GM19438 (cell line): ENCODE results near the gene CLPTM1L.

Source experiments
- ATAC-seq: cut with Tn5 transposase; IDR thresholded peaks from one replicate; pipeline ENCODE4 v1.9.1; 2021; ENCODE audit warnings: low read depth; ENCODE audit not compliant: unreplicated experiment

Gene CLPTM1L

DNA sequence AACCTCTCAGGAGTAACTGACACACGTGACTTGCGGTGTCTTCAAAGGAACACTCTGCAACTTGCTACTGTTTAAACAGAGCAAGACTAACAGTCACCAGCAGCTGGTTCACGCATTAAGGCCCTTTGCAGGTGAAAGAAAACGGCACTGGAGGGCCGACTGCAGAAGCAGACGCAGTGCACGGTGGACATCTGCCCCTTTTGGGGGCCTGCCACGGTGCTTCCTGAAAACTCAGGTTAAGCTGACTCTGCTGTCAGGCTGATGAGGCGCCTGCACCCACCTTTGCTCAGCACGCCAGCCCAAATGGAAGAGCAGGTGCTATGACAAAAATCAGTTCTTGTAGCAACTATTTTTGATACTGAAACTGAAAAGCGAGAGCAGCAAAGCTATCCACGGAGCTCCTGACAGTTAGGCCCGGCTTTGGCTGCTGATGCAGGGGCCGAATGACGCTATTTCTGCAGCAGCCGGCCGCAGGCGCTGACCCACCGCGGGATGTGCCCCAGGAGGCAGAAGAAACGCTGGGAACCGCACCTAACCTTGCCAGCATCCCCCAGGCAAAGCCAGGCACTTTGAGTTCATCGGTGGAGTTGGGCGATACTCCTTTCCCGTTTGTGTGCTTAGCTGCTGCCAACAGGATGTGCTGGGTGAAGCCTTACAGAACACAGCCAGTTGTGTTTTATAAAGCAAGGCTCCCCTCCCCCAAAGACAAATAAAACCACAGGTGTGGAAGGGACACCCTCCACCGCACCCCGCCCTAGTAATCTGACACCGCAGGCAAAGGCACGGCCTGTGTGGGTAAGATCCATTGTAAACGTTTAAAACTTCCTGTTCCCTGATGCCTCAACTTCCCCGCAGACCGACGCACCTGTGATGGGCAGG is 29.0 kb downstream of the CLPTM1L start:
- peak; percentile 55 for ATAC-seq

DNA sequence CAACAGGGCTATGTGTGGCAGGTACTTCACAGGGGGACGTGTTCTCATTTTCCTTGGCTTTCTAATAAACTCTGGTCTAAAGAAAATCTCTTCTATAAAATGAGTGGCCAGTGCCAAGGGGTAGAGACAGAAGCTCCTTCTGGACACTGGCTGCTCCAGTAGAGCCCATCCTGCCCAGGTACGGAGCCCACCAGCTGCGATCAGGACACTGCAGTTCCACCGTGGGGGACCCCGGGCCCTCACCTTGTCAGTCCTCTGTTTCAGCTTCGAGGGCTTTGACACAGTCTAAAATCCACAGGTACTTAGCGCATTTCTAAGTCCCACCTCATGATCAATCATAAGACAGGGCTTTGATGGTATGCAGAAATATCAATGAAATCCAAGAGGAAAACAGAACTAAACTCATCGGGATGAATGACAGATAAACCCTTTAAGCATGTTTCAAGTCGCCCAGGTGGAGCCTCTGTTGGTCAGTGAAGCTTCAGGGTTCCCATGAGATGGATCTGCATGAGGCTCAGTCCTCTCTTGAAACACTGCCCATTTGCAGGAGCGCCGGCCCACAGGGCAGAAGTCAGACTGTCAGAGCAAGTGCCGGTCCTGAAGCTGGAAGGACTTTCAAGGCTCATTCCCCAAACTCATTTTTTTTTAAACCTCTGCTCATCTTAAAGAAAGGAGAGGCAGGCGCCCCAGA is 29.7 kb downstream of the CLPTM1L start:
- peak; percentile 2 for ATAC-seq

DNA sequence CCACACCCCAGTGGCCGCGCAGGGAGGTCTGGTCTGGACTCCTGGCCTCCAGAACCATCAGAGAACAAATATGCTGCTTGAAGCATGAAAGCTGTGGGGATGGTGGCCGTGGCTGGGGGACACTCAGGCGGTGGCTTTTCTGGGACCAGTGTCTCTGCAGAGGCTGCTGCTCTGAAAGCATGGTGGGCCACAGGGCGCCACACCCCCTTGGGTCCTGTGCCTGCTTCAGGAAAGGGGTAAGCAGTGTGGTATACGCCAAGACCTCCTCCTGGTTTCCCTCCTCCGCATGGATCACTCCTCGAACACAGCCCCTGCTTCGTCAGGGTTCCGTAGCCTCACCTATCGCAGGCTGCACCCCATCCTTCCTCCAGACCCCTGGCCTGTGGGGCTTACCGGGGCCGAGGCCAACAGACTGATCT is 30.3 kb downstream of the CLPTM1L start:
- ATAC-seq: no peak

DNA sequence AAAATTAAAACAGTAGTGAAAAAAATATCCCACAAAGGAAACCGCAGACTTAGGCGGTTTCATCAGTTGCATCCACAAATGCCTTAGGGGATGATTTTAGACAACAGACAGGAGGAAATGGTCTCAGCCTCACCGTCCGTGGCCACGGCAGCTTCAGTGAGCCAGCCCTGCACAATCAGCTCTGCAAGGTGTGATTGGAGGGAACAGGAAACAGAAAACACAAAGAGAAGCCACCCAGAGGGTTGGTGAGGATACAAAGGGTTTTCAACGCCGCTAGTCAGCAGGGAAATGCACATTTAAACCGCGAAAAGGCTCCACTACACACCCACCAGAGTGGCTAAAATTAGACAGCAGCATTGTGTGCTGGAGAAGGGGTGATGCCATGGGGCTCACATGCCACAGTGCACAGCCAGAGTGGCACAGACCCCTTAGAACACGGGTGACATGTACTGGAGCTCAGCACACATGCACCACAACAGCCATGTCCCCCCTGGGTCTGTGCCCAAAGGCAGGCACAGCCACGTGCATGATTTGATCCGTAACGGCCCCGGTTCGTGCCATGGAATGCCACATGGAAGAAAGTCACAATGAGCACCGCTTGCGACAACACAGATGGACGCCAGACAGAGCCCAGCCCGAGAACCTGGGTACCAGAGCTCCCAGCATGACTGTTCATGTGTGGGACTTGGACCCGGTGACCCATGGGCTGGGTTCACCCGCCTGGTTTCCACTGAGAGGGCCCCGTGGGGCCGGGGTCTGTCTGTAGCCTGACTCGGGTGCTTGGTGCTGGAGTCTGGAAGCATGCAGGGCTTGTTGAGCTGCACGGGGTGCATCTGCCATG is 31.7 kb downstream of the CLPTM1L start:
- peak; percentile 57 for ATAC-seq

DNA sequence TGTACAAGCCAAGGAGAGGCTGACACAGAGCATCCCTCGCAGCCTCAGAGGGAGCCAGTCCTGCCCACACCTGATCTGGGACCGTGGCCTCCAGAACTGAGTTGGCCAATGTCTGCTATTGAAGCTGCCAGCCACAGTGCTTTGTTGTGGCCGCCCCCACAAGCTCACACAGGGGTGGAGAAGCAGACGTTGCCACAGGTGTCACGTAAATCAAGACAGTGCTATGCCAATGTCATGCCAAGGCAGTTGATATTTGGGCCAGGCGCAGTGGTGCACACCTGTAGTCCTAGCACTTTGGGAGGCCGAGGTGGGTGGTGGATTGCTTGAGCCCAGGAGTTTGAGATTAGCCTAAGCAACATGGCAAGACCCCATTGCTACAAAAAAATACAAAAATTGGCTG is 32.7 kb downstream of the CLPTM1L start:
- no peak for ATAC-seq

DNA sequence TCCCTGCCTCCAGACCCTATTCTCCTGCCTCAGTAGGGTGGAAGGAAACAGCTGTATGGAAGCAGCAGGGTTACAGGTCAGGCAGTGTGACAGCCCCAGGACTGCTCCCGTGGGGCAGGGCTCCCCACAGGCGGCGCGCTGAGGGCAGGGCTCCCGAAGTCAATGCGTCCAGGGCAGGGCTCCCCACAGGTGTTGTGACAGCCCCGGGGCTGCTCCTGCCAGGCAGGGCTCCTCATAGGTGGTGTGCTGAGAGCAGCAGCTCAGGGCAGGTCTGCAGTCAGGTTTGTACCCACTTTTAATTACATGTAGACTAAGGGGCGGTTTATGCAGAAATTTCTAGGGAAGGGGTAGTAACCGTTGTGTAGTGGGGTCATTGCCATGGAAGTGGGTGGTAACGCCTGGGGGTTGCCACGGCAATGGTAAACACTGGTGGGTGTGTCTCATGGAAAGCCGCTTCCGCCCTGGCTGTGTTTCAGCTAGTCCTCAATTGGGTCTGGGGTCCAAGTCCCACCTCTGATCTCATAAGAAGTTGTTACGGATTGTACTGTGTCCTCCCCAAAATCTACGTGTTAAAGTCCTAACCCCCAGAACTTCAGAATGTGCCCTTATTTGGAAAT is 33.4 kb downstream of the CLPTM1L start:
- ATAC-seq: no peak

DNA sequence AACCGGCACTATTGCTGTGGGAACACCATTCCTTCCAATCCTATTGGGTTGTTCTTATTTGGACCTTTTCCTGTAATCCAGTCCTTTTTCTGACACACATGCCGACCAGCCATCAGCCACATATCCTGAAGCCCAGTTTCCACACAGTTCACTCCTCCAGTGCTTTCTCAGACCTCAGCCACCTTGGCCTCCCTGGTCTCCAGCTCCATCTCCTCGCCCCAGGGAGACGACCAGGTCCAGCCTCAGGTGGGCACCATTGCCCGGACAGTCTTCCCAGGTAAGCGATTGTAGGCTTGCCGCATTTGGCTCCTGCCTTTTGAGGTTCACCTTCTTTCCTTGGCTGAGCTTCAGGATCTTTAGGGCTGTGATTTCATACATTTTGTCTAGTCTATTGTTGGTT is 34.8 kb downstream of the CLPTM1L start:
- no peak for ATAC-seq

DNA sequence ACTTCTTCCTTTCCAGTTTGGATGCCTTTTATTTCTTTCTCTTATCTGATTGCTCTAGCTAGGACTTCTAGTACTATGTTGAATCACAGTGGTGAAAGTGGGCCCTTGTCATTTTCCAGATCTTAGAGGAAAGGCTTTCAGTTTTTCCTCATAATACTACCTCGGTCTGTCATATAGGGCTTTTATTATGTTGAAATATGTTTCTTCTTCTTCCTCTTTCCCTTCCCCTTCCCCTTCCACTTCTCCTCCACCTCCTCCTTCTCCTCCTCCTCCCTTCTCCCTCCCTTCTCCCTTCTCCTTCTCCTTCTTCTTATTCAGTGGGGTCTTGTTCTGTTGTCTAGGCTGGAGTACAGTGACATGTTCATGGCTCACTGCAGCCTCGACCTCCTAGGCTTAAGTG is 40.9 kb downstream of the CLPTM1L start:
- ATAC-seq: no peak

DNA sequence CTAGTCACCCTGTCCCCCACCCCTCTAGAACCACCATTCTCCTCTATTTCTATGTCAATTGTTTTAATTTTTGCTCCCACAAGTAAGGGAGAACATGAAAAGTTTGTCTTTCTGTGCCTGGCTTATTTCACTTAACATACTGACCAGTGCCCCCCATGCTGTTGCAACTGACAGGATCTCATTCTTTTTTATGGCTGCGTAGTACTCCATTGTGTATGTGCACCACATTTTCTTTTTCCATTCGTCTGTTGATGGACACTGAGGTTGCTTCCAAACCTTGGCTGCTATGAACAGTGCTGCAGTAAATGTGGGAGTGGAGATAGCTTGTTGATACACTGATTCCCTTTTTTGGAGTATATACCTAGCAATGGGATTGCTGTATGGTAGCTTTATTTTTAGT is 42.6 kb downstream of the CLPTM1L start:
- ATAC-seq: no peak

DNA sequence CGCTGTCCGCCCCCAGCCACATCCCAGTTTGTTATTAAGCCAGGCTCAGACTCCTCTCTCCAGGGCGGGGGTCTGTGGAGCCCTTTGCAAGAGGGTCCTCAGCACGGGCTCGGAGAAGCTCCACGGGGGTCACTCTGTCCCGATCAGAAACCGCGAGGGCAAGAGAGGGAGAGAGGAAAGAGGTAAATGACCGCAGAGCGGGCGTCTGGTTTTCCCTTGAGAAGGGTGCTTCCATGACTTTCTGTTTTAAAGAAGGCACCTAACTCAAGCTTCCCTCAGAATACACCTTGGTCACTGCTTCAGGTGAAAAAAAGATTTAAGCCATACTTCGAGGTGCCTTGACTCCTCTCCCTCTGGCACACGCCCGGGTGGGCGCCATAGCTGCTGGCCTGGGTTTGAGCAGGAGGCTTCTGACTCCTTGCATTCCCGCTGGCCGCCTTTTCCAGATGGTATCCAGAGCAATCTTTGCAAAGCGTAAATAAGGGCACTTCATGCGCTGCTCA is 44.3 kb downstream of the CLPTM1L start:
- ATAC-seq: no peak

DNA sequence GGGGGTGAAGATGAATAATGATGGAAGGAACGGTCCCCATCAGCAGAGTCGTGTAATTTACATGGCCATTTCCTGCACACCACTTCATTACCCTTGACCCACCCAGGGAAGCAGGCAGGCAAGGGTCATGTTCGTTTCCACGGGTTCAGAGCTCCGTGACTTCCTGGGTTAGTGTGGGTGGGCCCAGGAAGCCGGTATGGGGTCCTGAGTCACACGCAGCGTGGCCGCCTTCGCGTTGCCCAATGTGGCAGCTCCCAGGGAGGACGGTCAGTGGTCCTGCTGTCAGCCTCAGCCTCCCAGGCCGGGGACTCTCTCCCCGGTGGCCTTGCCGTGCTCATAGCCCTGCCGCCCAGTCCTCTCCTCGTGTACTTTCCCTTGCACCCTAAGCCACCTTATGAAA is 44.9 kb downstream of the CLPTM1L start:
- ATAC-seq: no peak

DNA sequence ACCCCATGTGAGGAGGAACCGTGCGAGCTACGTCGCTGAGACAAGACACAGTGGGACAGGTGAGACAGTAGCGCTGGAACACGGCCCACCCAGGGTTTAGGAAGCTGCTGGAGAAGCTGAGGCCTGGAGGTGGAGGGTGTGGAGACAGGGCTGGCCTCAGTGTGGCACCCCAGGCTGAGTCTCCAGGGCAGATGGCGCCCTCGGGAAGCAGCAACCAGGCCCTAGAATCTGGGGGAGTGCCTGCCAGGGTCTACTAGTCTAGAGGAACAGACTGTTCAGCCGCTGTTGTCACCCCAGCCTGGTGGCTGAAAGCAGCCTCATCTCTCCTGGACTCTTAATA is 45.4 kb downstream of the CLPTM1L start:
- no peak for ATAC-seq

DNA sequence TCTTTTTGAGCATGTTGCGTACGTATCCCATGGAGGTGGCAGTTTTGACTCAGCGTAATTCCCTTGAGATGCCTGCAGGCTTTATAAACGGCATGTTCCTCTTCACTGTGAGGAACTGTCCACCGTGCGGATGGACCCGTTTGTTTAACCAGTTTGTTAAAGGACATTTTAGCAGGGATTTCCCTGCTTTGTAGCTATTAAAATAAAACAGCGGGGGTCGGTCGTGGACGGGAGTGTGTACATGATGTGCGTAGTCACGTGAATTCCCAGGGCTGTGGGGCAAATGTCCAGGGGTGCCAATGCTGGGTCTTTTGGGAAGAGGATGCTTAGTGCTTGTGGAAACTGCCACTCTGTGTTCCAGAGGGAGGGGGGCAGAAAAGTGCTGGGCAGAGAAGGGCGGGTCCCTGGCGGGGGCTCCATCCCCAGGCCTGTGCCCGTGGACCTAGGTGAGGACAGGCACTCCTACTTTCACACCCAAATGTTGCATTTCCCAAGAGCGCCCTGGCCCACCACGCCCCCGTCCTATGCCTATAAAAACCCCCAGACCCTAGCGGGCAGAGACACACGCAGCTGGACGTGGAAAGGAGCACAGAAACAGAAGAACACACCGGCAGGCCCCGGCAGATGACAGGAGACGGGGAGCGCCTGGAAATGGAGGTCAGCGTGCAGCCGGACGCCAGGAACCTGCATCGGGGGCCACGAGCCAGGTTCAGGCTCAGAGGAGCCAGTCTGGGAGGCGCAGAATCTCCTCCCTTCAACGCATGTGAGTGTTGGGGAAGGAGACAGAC is 46.0 kb downstream of the CLPTM1L start:
- no peak for ATAC-seq

DNA sequence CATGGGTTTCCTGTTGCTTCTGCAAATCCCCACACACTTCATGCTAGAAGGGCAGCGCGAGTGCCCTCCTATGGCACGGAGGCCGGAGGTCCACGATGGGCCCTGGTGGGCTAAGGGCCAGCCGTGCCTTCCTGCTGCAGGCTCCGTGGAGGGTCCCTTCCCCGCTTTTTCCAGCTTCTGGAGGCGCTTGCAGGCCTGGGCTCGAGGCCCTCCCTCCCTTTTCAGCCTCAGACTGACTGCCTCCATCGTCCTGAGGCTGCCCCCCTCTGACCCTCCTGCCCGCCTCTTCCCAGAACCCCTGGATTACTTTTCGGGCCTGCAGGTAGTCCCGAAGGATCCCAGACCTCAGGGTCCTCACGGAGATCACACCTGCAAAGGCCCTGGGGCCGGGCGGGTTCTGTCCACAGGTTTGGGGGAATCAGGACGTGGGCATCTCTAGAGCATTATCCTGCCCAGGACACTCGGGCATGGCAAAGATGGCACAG is 46.8 kb downstream of the CLPTM1L start:
- ATAC-seq: no peak

DNA sequence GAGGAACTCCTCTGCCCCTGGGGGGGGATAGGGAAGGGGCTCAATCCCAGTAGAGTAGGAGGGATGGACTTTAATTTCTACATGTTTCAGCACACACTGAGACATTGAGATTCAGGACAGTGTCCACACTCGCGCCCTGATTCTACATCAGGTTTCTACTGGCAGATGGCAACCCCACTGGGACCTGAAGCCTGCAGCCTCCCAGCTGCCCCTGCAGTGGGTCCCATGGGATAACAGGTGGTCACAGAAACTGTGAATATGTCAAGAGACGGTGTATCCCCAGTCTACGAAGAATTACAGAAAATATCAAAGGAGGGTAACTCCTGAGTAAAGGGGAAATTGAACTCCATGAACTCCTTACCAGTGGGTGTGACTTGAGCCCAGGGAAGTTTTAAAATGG is 47.7 kb downstream of the CLPTM1L start:
- ATAC-seq: no peak

DNA sequence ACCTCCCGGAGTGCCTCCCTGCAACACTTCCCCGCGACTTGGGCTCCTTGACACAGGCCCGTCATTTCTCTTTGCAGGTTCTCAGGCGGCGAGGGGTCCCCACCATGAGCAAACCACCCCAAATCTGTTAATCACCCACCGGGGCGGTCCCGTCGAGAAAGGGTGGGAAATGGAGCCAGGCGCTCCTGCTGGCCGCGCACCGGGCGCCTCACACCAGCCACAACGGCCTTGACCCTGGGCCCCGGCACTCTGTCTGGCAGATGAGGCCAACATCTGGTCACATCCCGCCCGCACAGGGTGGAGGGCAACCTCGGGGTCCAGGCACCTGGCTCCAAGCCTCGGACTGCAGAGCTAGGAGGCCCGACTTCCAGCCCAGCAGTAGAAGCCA is 49.3 kb downstream of the CLPTM1L start:
- ATAC-seq: no peak

DNA sequence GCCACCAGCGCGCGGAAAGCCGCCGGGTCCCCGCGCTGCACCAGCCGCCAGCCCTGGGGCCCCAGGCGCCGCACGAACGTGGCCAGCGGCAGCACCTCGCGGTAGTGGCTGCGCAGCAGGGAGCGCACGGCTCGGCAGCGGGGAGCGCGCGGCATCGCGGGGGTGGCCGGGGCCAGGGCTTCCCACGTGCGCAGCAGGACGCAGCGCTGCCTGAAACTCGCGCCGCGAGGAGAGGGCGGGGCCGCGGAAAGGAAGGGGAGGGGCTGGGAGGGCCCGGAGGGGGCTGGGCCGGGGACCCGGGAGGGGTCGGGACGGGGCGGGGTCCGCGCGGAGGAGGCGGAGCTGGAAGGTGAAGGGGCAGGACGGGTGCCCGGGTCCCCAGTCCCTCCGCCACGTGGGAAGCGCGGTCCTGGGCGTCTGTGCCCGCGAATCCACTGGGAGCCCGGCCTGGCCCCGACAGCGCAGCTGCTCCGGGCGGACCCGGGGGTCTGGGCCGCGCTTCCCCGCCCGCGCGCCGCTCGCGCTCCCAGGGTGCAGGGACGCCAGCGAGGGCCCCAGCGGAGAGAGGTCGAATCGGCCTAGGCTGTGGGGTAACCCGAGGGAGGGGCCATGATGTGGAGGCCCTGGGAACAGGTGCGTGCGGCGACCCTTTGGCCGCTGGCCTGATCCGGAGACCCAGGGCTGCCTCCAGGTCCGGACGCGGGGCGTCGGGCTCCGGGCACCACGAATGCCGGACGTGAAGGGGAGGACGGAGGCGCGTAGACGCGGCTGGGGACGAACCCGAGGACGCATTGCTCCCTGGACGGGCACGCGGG is 49.9 kb downstream of the CLPTM1L start, which contains the start of gene TERT:
TSS of gene TERT (minus strand) at position 234 of the 815 bp plus-strand sequence. CDS start at position 155, 79 bp downstream.
- no peak for ATAC-seq

DNA sequence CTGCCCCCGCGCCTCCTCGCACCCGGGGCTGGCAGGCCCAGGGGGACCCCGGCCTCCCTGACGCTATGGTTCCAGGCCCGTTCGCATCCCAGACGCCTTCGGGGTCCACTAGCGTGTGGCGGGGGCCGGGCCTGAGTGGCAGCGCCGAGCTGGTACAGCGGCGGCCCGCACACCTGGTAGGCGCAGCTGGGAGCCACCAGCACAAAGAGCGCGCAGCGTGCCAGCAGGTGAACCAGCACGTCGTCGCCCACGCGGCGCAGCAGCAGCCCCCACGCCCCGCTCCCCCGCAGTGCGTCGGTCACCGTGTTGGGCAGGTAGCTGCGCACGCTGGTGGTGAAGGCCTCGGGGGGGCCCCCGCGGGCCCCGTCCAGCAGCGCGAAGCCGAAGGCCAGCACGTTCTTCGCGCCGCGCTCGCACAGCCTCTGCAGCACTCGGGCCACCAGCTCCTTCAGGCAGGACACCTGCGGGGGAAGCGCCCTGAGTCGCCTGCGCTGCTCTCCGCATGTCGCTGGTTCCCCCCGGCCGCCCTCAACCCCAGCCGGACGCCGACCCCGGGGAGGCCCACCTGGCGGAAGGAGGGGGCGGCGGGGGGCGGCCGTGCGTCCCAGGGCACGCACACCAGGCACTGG is 50.6 kb downstream of the CLPTM1L start:
- no peak for ATAC-seq
